CD14-positive monocyte (primary cell): ENCODE results near the gene CDK7. TPM values are rescaled to one million over a fixed set of nuclear protein-coding genes. Genes with fewer than 3 reads are reported as not detected.

ENCODE experiments used
- DNase-seq, 3 donors: peaks; one replicate each; pipeline ENCODE4 v3.0.0-alpha.2; 2011 to 2022
- H2AFZ ChIP-seq: 2 replicates; pipeline ENCODE4 v1.6.0; 2012; ENCODE audit warnings: mild to moderate bottlenecking, low read depth, low read length, inconsistent platforms; ENCODE audit not compliant: insufficient read depth, poor library complexity, severe bottlenecking
- H3K27ac ChIP-seq, 2 donors: 1 replicate in 1 of 2; 2 replicates in 1 of 2; pipeline ENCODE4 v1.5.1; 2012 to 2013; ENCODE audit warnings: low read length in 2 of 2, control low read depth in 1 of 2, inconsistent platforms in 1 of 2, low read depth in 1 of 2, mild to moderate bottlenecking in 1 of 2
- H3K27me3 ChIP-seq, 2 donors: one replicate each; pipeline versions ENCODE4 v1.6.0 to v1.6.1; 2011 to 2013; ENCODE audit warnings: low read length in 2 of 2; ENCODE audit not compliant: control insufficient read depth in 2 of 2, insufficient read depth in 2 of 2
- H3K36me3 ChIP-seq, 2 donors: replicated peaks in 1 of 2; 1 replicate in 1 of 2; 2 replicates in 1 of 2; pipeline versions ENCODE4 v1.5.1 to v1.6.1; 2012 to 2013; ENCODE audit warnings: low read length in 2 of 2, control low read depth in 1 of 2, inconsistent platforms in 1 of 2, mild to moderate bottlenecking in 1 of 2; ENCODE audit not compliant: insufficient read depth in 2 of 2, control insufficient read depth in 1 of 2
- H3K4me1 ChIP-seq, 2 donors: 1 replicate in 1 of 2; 2 replicates in 1 of 2; pipeline versions ENCODE4 v1.5.1 to v1.6.1; 2012 to 2013; ENCODE audit warnings: low read length in 2 of 2, control low read depth in 1 of 2, inconsistent platforms in 1 of 2, mild to moderate bottlenecking in 1 of 2, moderate library complexity in 1 of 2; ENCODE audit not compliant: insufficient read depth in 2 of 2, control insufficient read depth in 1 of 2
- H3K4me2 ChIP-seq: replicated peaks from 2 replicates; pipeline ENCODE3; 2012; ENCODE audit warnings: low read length, moderate library complexity, mild to moderate bottlenecking; ENCODE audit not compliant: poor library complexity, severe bottlenecking; ENCODE audit errors: extremely low read depth
- H3K4me3 ChIP-seq, 3 experiments: fragments of 200-600 bp in 1 of 3; sonication (generic) in 1 of 3; replicated peaks in 1 of 3; 1 replicate in 2 of 3; 2 replicates in 1 of 3; pipeline ENCODE4 v1.5.1; 2011 to 2013; ENCODE audit warnings: low read length in 3 of 3, mild to moderate bottlenecking in 3 of 3, control low read depth in 2 of 3, low read depth in 2 of 3, inconsistent platforms in 1 of 3, moderate library complexity in 1 of 3
- H3K79me2 ChIP-seq: 2 replicates; pipeline ENCODE4 v1.6.0; 2012; ENCODE audit warnings: mild to moderate bottlenecking, control low read depth, inconsistent platforms, low read length, moderate library complexity; ENCODE audit not compliant: insufficient read depth
- H3K9ac ChIP-seq: 2 replicates; pipeline ENCODE4 v1.6.0; 2017; ENCODE audit warnings: low read length, mild to moderate bottlenecking; ENCODE audit not compliant: insufficient read depth, poor library complexity, severe bottlenecking
- H3K9me3 ChIP-seq, 2 donors: replicated peaks in 1 of 2; 1 replicate in 1 of 2; 2 replicates in 1 of 2; pipeline versions ENCODE4 v1.5.1 to v1.6.1; 2012 to 2013; ENCODE audit warnings: low read length in 2 of 2, control low read depth in 1 of 2; ENCODE audit not compliant: control insufficient read depth in 1 of 2, insufficient read depth in 1 of 2
- H4K20me1 ChIP-seq: 2 replicates; pipeline ENCODE4 v1.6.0; 2012; ENCODE audit warnings: mild to moderate bottlenecking, low read length, control low read depth, moderate library complexity; ENCODE audit not compliant: insufficient read depth
- H3K27ac Mint-ChIP-seq, 7 donors: one replicate each; pipeline ENCODE4 v1.8.0; 2020; ENCODE audit warnings: mild to moderate bottlenecking in 7 of 7, mixed read lengths in 7 of 7, moderate library complexity in 6 of 7, inconsistent platforms in 2 of 7
- H3K27me3 Mint-ChIP-seq, 3 donors: one replicate each; pipeline ENCODE4 v1.8.0; 2021 to 2022; ENCODE audit warnings: low read depth in 3 of 3, mild to moderate bottlenecking in 3 of 3, mixed read lengths in 3 of 3, moderate library complexity in 3 of 3, inconsistent platforms in 1 of 3
- H3K36me3 Mint-ChIP-seq, 2 donors: one replicate each; pipeline ENCODE4 v1.8.0; 2020; ENCODE audit warnings: mixed read lengths in 2 of 2, inconsistent platforms in 1 of 2, mild to moderate bottlenecking in 1 of 2
- H3K4me1 Mint-ChIP-seq: one replicate; pipeline ENCODE4 v1.8.0; 2020; ENCODE audit warnings: mild to moderate bottlenecking, mixed read lengths
- H3K4me3 Mint-ChIP-seq, 2 donors: one replicate each; pipeline ENCODE4 v1.8.0; 2020; ENCODE audit warnings: mild to moderate bottlenecking in 2 of 2, mixed read lengths in 2 of 2, moderate library complexity in 1 of 2
- H3K9me3 Mint-ChIP-seq, 7 donors: one replicate each; pipeline ENCODE4 v1.8.0; 2020 to 2022; ENCODE audit warnings: mixed read lengths in 7 of 7, mild to moderate bottlenecking in 6 of 7, moderate library complexity in 6 of 7, inconsistent platforms in 2 of 7
- WGBS: methylation state at CpG from one replicate; pipeline ENCODE4 v1.1.5; 2013; ENCODE audit warnings: missing lambda C conversion rate; ENCODE audit not compliant: insufficient coverage; 5-methylcytosine and 5-hydroxymethylcytosine counted together
- intact Hi-C, 2 donors: fragments of 100-400 bp; cut with micrococcal nuclease; formaldehyde crosslinking; loops; one replicate each; pipeline versions ENCODE4 v1.15.0 to v1.15.1; 2023
- polyA plus RNA-seq, 3 donors: library from polyadenylated mRNA; depleted of rRNA in 1 of 3; unstranded in 2 of 3; stranded (reverse) in 1 of 3; fragments of 300-500 nt in 2 of 3; fragments of >200 nt in 1 of 3; fragmentation: Illumina TruSeq in 2 of 3; gene quantifications; 1 replicate in 2 of 3; 2 replicates in 1 of 3; pipeline ENCODE4 v1.2.3, GENCODE V29; 2012 to 2021
- TF ChIP-seq, protein P1 (sequence below): fragments of 200-600 bp; IDR thresholded peaks from one replicate; pipeline ENCODE4 v1.8.0; 2022; ENCODE audit warnings: antibody characterized with exemption, mild to moderate bottlenecking

CDK7 gene
- polyA plus RNA-seq, 3 donors = 12.4 to 20.4 (median 14.4) TPM

DNA sequence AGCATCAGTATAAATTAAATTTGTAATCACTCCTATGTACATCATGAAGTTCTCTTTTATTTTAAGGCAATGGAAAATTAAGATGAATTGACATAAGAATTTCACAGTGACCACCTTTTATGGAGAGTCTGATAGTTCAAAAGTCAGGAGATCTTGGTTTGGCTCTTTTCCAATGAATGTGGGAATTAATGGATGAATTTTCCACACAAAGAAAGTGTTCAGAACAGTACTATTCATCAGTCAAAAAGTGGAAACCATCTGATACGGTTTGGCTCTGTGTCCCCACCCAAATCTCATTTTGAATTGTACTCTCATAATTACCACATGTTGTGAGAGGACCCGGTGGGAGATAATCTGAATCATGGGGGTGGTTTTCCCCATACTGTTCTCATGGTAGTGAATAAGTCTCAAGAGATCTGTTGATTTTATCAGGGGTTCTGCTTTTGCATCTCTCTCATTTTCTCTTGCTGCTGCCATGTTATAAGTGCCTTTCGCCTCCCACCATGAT is 73.4 kb downstream of the CDK7 start:
- H3K27me3 Mint-ChIP-seq = peaks cover 0 to 2% (median 0%) of the 10 kb centered on the region in 3 donors
- Histone ChIP-seq H2AFZ (no peak overlapping the region), H3K79me2 (no peaks in the 10 kb centered on the region), H3K4me2 (no peak overlapping the region), H3K27ac (no peak overlapping the region), H3K9ac (no peak overlapping the region), H3K4me3 (no peak overlapping the region), H3K36me3 (peaks cover 16 to 68% of the 10 kb centered on the region in 2 donors), H3K9me3 (peaks cover 5 to 7% of the 10 kb centered on the region in 2 donors), H3K4me1 (no peaks in the 10 kb centered on the region), H3K27me3 (no peaks in the 10 kb centered on the region), H4K20me1 (no peaks in the 10 kb centered on the region)
- DNase-seq = no peak
- peaks cover 8% of the 10 kb centered on the region for H3K4me1 Mint-ChIP-seq
- no CpG with 5 or more reads among the region's 3 CpGs for WGBS
- TF ChIP-seq, protein P1, sequence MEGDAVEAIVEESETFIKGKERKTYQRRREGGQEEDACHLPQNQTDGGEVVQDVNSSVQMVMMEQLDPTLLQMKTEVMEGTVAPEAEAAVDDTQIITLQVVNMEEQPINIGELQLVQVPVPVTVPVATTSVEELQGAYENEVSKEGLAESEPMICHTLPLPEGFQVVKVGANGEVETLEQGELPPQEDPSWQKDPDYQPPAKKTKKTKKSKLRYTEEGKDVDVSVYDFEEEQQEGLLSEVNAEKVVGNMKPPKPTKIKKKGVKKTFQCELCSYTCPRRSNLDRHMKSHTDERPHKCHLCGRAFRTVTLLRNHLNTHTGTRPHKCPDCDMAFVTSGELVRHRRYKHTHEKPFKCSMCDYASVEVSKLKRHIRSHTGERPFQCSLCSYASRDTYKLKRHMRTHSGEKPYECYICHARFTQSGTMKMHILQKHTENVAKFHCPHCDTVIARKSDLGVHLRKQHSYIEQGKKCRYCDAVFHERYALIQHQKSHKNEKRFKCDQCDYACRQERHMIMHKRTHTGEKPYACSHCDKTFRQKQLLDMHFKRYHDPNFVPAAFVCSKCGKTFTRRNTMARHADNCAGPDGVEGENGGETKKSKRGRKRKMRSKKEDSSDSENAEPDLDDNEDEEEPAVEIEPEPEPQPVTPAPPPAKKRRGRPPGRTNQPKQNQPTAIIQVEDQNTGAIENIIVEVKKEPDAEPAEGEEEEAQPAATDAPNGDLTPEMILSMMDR = no peak
- intact Hi-C loops = no loop called here
- no peak overlapping the region for H3K27ac Mint-ChIP-seq
- no peak overlapping the region for H3K4me3 Mint-ChIP-seq
- H3K9me3 Mint-ChIP-seq = peaks cover 5 to 18% (median 16%) of the 10 kb centered on the region in 7 donors
- H3K36me3 Mint-ChIP-seq = peaks cover 61 to 71% of the 10 kb centered on the region in 2 donors

DNA sequence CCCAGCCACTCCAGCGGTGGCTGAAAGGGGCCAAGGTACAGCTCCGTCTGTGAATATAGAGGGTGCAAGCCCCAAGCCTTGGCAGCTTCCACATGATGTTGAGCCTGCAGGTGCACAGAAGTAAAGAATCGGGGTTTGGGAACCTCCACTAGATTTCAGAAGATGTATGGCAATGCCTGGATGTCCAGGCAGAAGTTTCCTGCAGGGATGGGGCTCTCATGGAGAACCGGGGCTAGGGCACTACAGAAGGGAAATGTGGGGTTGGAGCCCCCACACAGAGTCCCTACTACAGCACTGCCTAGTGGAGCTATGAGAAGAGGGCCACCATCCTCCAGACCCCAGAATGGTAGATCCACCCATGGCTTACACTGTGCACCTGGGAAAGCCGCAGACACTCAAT is 74.7 kb downstream of the CDK7 start:
- peaks cover 0 to 2% (median 0%) of the 10 kb centered on the region in 3 donors for H3K27me3 Mint-ChIP-seq
- peaks cover 70 to 82% of the 10 kb centered on the region in 2 donors for H3K36me3 Mint-ChIP-seq
- H3K4me3 ChIP-seq = no peak overlapping the region
- H3K9me3 Mint-ChIP-seq = peaks cover 5 to 18% (median 16%) of the 10 kb centered on the region in 7 donors
- H3K36me3 ChIP-seq = peaks cover 22 to 81% of the 10 kb centered on the region in 2 donors
- no peak overlapping the region for H3K4me3 Mint-ChIP-seq
- no peak overlapping the region for H3K4me2 ChIP-seq
- TF ChIP-seq, protein P1 = no peak
- H3K27ac Mint-ChIP-seq = no peak overlapping the region
- H3K4me1 Mint-ChIP-seq = peaks cover 8% of the 10 kb centered on the region
- no peak overlapping the region for H3K27ac ChIP-seq
- peaks cover 5 to 7% of the 10 kb centered on the region in 2 donors for H3K9me3 ChIP-seq
- H3K4me1 ChIP-seq = no peaks in the 10 kb centered on the region
- no peaks in the 10 kb centered on the region for H4K20me1 ChIP-seq
- no peak for DNase-seq
- H3K9ac ChIP-seq = no peak overlapping the region
- intact Hi-C loops = no loop called here
- 98% methylated on average over 3 of the region's 5 CpGs for whole genome bisulfite sequencing
- no peaks in the 10 kb centered on the region for H3K79me2 ChIP-seq
- H3K27me3 ChIP-seq = no peaks in the 10 kb centered on the region
- H2AFZ ChIP-seq = no peak overlapping the region
